GM21717 (cell line): ENCODE data around the gene RPL13.

ENCODE experiments used
- ATAC-seq: cut with Tn5 transposase; IDR thresholded peaks from one replicate; pipeline ENCODE4 v1.9.1; 2021; ENCODE audit warnings: mild to moderate bottlenecking, moderate library complexity; ENCODE audit not compliant: unreplicated experiment

RPL13 gene

DNA sequence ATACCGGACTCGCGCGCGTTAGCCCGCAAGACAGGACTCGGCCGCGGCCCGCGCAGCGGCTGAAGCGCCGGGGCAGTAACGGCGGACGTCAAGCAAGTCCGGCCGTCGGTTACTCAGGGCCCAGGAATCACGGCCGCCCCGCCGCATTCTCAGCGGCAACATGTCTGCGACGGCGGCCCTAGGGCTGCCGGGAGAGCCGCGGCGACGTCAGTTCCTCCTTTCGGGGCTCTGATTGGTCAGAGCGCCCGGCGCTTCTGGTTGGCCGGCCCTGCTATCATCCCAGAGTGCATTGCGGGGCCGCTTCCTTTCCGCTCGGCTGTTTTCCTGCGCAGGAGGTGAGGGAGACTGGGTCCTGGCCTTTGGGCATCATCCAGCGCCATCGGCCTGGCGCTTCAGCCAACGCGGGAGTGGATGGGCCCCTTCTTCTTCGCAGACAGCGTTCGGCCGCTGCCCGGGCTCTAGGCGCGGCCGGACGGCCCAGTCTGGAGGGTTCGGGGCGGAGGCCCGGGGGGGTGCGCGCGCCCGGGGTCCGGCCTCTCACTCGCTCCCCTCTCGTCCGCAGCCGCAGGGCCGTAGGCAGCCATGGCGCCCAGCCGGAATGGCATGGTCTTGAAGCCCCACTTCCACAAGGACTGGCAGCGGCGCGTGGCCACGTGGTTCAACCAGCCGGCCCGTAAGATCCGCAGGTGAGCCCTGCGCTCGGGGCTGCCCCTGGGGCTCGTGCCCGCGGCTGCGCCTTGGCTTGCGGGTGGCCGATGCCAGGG lies at the start of gene RPL13:
RPL13 (plus strand) TSS at position 305 of the 764 bp plus-strand sequence; CDS start at position 583, 278 bp downstream.
- ATAC-seq, result peak; percentile 84

DNA sequence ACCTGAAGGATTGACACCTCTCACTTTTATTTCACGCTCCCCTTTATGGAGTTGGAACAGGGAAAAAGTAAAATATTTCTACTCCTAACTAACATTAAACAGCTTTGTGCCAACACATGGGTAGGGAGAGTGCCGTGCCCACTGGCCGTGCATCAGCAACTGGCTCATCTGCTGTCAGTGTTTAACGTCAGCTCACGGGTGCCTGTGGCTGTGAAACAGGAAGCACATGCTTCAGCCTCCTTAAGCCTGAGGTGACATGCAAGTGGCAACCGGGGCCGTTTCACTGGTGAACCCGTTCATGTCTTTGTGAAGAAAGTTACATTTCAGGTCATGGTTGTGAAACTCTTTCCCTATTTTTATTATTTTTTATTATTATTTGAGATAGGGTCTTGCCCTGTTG lies 49.1 kb upstream of the RPL13 start:
- ATAC-seq, result no peak

- no peak for ATAC-seq
Measured at GRCh38 chr16:89512453-89512852, 48.0 kb upstream of the RPL13 start.

DNA sequence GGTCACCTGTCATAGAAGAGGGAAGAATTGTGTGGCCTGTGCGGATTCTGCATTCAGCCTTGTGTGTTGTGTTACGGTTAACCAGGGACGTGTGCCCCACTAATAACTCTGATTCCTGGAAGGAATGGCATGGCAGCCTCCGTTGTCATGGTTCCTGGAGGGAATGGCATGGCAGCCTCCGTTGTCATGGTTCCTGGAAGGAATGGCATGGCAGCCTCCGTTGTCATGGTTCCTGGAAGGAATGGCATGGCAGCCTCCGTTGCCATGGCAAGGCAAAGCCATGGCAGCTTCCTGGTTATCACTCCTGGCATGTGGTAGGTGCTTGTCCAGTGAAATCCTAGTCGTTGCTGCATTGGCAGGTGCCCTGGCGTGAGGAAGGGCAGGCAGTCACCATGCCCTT lies 43.4 kb upstream of the RPL13 start:
- no peak for ATAC-seq

GRCh38 chr16:89519881-89520280 lies 40.6 kb upstream of the RPL13 start:
- no peak for ATAC-seq

GRCh38 chr16:89522287-89522686 lies 38.2 kb upstream of the RPL13 start:
- no peak for ATAC-seq

DNA sequence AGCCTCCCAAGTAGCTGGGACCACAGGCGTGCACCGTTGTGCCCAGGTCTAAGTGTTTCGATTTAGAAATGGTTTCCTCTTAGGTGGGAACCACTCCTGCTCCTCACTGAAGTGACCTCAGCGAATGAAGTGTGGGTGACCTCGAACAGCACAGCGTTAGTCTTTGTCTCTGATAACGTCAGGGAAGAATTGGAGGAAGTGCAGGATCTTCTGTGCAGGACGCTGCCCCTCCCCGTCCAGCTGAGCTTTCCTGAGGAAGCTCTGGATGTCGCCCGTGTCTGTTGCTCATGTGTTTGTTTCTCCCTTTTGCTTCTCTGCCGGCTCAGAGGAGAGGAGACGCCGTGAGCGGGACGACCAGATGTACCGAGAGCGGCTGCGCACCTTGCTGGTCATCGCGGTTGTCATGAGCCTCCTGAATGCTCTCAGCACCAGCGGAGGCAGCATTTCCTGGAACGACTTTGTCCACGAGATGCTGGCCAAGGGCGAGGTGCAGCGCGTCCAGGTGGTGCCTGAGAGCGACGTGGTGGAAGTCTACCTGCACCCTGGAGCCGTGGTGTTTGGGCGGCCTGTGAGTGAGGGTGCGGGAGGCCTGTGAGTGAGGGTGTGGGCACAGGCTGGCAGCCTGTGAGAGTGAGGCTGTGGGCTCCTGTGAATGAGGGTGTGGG lies 36.7 kb upstream of the RPL13 start:
- ATAC-seq, result no peak

- ATAC-seq, result no peak
Measured at GRCh38 chr16:89525146-89525913, 35.2 kb upstream of the RPL13 start.

DNA sequence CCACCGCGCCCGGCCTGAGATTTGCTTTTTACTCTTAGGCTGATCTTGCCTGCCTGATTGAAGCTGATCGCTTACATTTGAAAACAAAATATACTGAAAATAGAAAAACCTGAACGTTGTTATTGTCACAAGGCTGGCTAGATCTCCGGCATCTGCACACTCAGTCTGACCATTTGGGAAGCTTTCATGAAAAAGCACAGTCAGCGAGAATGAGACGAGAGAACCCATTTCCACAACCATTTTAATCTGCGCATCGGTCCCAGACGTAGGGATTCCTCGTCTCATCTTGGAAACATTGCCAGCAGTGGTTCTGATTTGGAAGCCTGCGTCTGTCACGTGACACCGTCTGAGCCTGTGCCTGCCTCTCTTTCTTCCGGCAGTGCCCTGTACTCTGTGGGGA lies 31.4 kb upstream of the RPL13 start:
- ATAC-seq, result no peak

DNA sequence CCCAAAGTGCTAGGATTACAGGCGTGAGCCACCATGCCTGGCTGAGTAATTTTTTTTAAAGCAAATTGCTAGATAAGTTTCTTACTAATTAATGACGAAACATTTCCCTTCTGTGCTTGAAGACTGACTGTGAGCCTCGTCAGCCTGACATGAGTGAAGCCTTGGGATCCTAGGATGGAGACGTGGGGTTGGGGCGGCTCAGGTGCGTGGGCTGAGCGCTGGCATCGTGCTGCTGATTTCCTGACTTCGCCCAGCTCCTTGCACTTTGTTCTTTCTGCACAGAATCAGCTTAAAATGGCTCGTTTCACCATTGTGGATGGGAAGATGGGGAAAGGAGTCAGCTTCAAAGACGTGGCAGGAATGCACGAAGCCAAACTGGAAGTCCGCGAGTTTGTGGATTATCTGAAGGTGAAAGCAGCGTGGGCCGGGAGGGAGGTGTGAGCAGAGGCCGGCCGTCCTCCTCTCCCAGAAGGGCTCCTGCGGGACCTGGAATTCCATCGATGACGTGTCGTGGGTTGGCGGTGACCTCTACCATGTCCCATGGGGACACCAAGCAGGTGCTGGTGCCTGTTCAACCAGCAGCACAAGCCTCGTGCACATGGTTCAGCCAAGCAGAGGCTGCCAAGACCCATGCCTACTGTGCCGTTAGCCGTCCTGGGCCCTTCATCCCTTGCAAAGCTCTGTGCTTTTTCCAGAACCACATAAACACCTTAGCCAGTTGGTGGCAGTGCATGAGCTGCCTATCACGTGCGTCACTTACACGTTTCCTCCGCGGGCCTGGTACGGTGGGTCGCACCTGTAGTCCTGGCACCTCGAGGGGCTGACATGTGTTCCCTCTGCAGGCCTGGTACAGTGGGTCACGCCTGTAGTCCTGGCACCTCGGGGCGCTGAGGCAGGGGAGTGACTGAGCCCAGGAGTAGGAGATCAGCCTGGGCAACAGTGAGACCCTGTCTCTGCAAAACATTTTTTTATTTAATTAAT lies 29.8 kb upstream of the RPL13 start:
- ATAC-seq, result no peak

GRCh38 chr16:89531821-89532526 lies 28.5 kb upstream of the RPL13 start:
- no peak for ATAC-seq

DNA sequence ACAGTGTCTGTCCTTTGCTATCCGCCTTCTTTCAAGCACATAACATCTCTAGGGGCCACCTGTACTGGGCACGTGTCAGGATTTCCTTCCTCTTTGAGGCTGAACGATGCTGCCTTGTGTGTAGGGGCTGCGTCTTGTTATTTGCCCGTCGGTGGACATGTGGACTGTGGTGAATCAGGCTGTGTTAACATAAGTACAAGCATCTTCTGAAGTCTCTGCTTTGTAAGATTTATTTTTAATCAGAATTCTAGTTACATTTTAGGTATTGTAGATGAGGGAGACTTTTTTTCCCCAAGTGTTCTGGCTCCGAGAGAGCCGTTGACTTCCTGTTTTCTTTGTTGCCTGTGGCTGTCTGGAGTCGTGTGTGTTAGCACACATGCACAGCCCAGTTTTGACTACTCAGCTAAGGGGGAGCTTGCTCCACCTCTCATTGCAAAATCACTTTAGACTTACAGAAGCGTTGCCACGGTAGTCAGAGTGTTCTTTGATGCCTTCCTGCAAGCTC lies 26.2 kb upstream of the RPL13 start:
- ATAC-seq, result no peak

DNA sequence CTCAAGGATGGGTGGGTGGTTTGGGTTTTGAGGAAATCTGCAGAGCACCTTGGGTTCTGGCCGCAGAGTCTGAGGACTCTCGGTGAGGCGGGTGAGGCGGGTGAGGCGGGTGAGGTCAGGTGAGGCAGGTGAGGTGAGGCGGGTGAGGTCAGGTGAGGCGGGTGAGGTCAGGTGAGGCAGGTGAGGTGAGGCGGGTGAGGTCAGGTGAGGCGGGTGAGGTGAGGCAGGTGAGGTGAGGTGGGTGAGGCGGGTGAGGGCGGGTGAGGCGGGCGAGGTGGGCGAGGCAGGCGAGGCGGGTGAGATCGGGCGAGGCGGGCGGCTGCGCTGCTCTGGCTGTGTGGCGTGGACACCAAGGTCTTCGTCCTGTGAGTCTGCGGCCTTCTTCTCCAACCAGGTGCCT lies 24.1 kb upstream of the RPL13 start:
- no peak for ATAC-seq

DNA sequence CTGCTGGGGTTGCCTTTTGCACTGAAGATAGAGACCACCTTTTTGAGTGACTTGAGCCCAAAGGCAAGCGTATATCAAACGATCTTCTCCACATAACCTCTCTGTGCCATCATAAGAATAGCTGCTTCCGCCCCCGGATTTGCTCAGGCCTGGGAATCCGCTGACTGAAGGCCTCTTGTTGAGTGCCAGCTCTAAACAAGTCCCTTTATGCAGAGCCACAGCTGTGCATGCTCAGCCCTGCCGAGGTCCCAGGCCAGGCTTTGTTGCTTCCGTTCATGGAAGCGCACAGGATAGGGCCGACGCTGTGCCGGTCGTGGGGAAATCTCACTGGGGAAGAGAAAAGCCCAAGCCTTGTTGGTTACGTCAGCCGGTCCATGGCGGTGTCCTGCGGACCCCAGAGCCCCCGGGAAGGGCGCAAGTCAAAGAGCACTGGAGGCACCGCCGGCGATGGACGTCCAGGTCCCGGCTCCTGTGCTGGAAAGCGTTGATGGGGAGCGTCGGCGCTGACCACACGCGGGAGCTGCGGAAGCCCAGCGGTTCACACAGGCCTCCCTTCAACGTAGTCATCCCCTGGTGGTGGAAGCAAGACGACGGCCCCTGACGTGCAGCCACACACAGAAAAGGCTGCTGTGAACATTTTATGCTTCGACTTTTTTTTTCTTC lies 23.5 kb upstream of the RPL13 start:
- no peak for ATAC-seq

GRCh38 chr16:89537549-89537925 lies 22.9 kb upstream of the RPL13 start:
- ATAC-seq, result no peak

GRCh38 chr16:89538286-89538685 lies 22.2 kb upstream of the RPL13 start:
- ATAC-seq, result no peak

GRCh38 chr16:89540557-89540956 lies 19.9 kb upstream of the RPL13 start:
- no peak for ATAC-seq

DNA sequence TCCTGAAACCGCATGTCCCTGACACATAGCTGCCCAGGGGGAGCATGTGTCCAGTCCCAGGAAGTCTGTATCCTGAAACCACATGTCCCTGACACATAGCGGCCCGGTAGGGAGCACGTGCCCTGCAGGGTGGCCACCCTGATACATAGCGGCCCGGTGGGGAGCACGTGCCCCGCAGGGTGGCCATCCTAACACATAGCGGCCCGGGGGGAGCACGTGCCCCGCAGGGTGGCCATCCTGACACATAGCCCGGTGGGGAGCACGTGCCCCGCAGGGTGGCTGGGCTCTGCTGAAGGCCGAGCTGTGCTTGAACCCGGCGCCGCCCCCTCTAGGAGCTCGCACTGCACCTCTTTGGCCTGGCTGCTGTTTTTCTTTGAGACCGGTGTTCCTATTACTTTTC lies 18.7 kb upstream of the RPL13 start:
- no peak for ATAC-seq

GRCh38 chr16:89544113-89544512 lies 16.4 kb upstream of the RPL13 start:
- no peak for ATAC-seq
